GM12878 (cell line): ENCODE data around the gene RFC1. TPM values are rescaled to one million over a fixed set of nuclear protein-coding genes. Genes with fewer than 3 reads are reported as not detected.

Experiments used
- BACH1 ChIP-seq: fragments of 450-650 bp; IDR thresholded peaks from 2 replicates; pipeline ENCODE4 v1.6.1; 2017; ENCODE audit warnings: mild to moderate bottlenecking, borderline replicate concordance
- BCL3 ChIP-seq: IDR thresholded peaks from 2 replicates; pipeline ENCODE4 v1.6.1; 2011; ENCODE audit warnings: borderline replicate concordance, low read depth, mild to moderate bottlenecking, moderate library complexity, low read length; ENCODE audit not compliant: insufficient read depth, poor library complexity, severe bottlenecking
- BCLAF1 ChIP-seq: fragments of 450-650 bp; IDR thresholded peaks from 2 replicates; pipeline ENCODE4 v1.6.1; 2017; ENCODE audit warnings: antibody characterized with exemption, mild to moderate bottlenecking, moderate library complexity
- BHLHE40 ChIP-seq, 2 experiments: fragments of 450-650 bp in 1 of 2; IDR thresholded peaks; 2 replicates each; pipeline ENCODE4 v1.6.1; 2011 to 2017; ENCODE audit warnings: low read depth in 2 of 2, borderline replicate concordance in 1 of 2, improper control_type of control experiment in 1 of 2, low read length in 1 of 2, mild to moderate bottlenecking in 1 of 2
- HDAC6 ChIP-seq: fragments of 200-600 bp; sonication (generic); IDR thresholded peaks from one replicate; pipeline ENCODE4 v1.8.0; 2017; ENCODE audit warnings: antibody characterized with exemption; ENCODE audit not compliant: unreplicated experiment
- TCF3 ChIP-seq: IDR thresholded peaks from 2 replicates; pipeline ENCODE4 v1.6.1; 2012; ENCODE audit warnings: low read depth, mild to moderate bottlenecking, low read length, borderline replicate concordance; ENCODE audit not compliant: insufficient read depth
- polyA plus RNA-seq, 11 experiments: library from polyadenylated mRNA; depleted of rRNA in 4 of 11; unstranded in 6 of 11; stranded (reverse) in 5 of 11; fragments of >200 nt; fragmentation: Nextera tagmentation in 4 of 11; fragmentation: Illumina TruSeq in 1 of 11; extraction: Ambion mirVana in 4 of 11; extraction: Trizol in 1 of 11; gene quantifications; 1 replicate in 1 of 11; 2 replicates in 10 of 11; pipeline versions ENCODE4 v1.2.1 to v1.2.3, GENCODE V29; 2011 to 2016; ENCODE audit warnings: inconsistent platforms in 2 of 11, missing spikeins in 2 of 11, low read depth in 1 of 11
- total RNA-seq, 4 experiments: library from RNA; depleted of rRNA in 3 of 4; stranded (reverse); fragments of >200 nt in 3 of 4; fragmentation: Illumina TruSeq in 1 of 4; extraction: Trizol in 1 of 4; gene quantifications; 2 replicates each; pipeline versions ENCODE4 v1.2.1 to v1.2.3, GENCODE V29; 2013 to 2021
- TF ChIP-seq, protein P1 (sequence below): IDR thresholded peaks from 2 replicates; pipeline ENCODE4 v1.6.1; 2012; ENCODE audit warnings: improper control_type of control experiment, low read depth, low read length; ENCODE audit not compliant: insufficient replicate concordance
- TF ChIP-seq, protein P2 (sequence below): fragments of 450-650 bp; IDR thresholded peaks from 2 replicates; pipeline ENCODE4 v1.6.1; 2016; ENCODE audit warnings: mild to moderate bottlenecking
- TF ChIP-seq, protein P3 (sequence below): fragments of 450-650 bp; IDR thresholded peaks from 2 replicates; pipeline ENCODE4 v1.6.1; 2017; ENCODE audit warnings: low read depth, mild to moderate bottlenecking, moderate library complexity

The RFC1 gene
- total and polyA plus RNA-seq, 10 of the 15 experiments (the other 5 are each of a cell fraction or from before 2014, with no cell fraction given) = 22.5 to 67.8 (median 40.3) TPM

GRCh38 chr4:39384563-39384962 lies 18.4 kb upstream of the RFC1 start (continued):
- TF ChIP-seq, protein P1, sequence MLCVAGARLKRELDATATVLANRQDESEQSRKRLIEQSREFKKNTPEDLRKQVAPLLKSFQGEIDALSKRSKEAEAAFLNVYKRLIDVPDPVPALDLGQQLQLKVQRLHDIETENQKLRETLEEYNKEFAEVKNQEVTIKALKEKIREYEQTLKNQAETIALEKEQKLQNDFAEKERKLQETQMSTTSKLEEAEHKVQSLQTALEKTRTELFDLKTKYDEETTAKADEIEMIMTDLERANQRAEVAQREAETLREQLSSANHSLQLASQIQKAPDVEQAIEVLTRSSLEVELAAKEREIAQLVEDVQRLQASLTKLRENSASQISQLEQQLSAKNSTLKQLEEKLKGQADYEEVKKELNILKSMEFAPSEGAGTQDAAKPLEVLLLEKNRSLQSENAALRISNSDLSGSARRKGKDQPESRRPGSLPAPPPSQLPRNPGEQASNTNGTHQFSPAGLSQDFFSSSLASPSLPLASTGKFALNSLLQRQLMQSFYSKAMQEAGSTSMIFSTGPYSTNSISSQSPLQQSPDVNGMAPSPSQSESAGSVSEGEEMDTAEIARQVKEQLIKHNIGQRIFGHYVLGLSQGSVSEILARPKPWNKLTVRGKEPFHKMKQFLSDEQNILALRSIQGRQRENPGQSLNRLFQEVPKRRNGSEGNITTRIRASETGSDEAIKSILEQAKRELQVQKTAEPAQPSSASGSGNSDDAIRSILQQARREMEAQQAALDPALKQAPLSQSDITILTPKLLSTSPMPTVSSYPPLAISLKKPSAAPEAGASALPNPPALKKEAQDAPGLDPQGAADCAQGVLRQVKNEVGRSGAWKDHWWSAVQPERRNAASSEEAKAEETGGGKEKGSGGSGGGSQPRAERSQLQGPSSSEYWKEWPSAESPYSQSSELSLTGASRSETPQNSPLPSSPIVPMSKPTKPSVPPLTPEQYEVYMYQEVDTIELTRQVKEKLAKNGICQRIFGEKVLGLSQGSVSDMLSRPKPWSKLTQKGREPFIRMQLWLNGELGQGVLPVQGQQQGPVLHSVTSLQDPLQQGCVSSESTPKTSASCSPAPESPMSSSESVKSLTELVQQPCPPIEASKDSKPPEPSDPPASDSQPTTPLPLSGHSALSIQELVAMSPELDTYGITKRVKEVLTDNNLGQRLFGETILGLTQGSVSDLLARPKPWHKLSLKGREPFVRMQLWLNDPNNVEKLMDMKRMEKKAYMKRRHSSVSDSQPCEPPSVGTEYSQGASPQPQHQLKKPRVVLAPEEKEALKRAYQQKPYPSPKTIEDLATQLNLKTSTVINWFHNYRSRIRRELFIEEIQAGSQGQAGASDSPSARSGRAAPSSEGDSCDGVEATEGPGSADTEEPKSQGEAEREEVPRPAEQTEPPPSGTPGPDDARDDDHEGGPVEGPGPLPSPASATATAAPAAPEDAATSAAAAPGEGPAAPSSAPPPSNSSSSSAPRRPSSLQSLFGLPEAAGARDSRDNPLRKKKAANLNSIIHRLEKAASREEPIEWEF = no peak
- no peak for TF ChIP-seq HDAC6
- no peak for TF ChIP-seq BACH1
- no peak for TF ChIP-seq BCLAF1
- no peak for TF ChIP-seq TCF3
- TF ChIP-seq BHLHE40 (IDR thresholded peaks at IDR 0.05; ENCODE audit: borderline replicate concordance in 1 of 2, low read depth in 2 of 2, low read length in 1 of 2) = no peak
- no peak for TF ChIP-seq BCL3
- TF ChIP-seq, protein P2, sequence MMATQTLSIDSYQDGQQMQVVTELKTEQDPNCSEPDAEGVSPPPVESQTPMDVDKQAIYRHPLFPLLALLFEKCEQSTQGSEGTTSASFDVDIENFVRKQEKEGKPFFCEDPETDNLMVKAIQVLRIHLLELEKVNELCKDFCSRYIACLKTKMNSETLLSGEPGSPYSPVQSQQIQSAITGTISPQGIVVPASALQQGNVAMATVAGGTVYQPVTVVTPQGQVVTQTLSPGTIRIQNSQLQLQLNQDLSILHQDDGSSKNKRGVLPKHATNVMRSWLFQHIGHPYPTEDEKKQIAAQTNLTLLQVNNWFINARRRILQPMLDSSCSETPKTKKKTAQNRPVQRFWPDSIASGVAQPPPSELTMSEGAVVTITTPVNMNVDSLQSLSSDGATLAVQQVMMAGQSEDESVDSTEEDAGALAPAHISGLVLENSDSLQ = no peak
- TF ChIP-seq, protein P3, sequence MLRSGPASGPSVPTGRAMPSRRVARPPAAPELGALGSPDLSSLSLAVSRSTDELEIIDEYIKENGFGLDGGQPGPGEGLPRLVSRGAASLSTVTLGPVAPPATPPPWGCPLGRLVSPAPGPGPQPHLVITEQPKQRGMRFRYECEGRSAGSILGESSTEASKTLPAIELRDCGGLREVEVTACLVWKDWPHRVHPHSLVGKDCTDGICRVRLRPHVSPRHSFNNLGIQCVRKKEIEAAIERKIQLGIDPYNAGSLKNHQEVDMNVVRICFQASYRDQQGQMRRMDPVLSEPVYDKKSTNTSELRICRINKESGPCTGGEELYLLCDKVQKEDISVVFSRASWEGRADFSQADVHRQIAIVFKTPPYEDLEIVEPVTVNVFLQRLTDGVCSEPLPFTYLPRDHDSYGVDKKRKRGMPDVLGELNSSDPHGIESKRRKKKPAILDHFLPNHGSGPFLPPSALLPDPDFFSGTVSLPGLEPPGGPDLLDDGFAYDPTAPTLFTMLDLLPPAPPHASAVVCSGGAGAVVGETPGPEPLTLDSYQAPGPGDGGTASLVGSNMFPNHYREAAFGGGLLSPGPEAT = no peak
- TF ChIP-seq, all 136 proteins: peak for 0
